IPS-15b (cell line): ENCODE data around the gene ELOVL5.

Experiments used
- H3K27me3 ChIP-seq: one replicate; pipeline ENCODE4 v1.6.1; 2013; ENCODE audit warnings: low read length; ENCODE audit not compliant: control insufficient read depth, insufficient read depth
- H3K36me3 ChIP-seq: one replicate; pipeline ENCODE4 v1.6.1; 2013; ENCODE audit warnings: low read length; ENCODE audit not compliant: control insufficient read depth, insufficient read depth
- H3K4me1 ChIP-seq: one replicate; pipeline ENCODE4 v1.6.1; 2013; ENCODE audit warnings: mild to moderate bottlenecking, low read length; ENCODE audit not compliant: control insufficient read depth, insufficient read depth
- H3K4me3 ChIP-seq: one replicate; pipeline ENCODE4 v1.5.1; 2013; ENCODE audit warnings: low read depth, low read length
- H3K9ac ChIP-seq: one replicate; pipeline ENCODE4 v1.6.1; 2013; ENCODE audit warnings: low read depth, mild to moderate bottlenecking, low read length
- H3K9me3 ChIP-seq: one replicate; pipeline ENCODE4 v1.6.1; 2013; ENCODE audit warnings: mild to moderate bottlenecking, low read length; ENCODE audit not compliant: control insufficient read depth, insufficient read depth

ELOVL5 gene

DNA sequence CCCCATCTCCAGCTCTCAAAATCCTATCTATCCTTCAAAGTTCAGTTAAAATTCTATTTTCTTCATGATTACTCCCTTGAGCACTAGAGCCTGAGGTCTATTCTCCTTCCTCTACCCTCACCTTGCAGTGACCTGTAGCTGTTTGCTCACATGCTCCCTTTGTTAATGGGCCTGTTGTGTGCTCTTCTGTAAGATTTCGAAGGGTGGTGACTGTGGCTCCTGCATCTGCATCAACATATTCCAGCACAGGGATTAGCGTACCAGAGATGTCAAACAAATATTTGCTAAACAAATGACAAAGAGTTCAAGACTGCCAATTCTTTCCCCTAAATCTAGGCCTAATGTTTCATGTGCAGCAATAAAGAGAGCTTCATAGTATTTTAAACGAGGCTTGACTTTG, 69.5 kb downstream of the ELOVL5 start:
- Histone ChIP-seq H3K4me3 (no peak overlapping the region), H3K9ac (no peak overlapping the region), H3K9me3 (no peaks in the 10 kb centered on the region), H3K36me3 (peaks cover 11% of the 10 kb centered on the region), H3K27me3 (no peaks in the 10 kb centered on the region), H3K4me1 (no peaks in the 10 kb centered on the region)

DNA sequence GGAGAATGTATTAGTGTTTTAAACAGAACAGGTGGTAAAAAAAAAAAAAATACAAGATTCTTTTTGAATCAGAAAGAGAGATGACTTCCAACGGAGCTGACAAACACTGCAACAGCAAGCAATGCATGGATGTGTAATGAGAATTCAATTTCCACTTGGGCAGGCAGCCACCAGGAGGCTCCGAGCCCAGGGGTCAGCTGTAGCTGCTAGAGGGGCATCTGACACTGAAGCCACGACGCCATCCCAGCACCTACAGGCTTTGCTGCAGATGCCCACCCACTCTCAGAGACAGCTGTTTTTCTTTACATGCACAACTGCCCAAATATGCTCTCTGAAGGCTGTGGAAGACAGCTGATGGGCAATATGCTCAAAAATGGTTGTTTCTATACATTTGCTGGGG, 75.4 kb downstream of the ELOVL5 start:
- Histone ChIP-seq H3K4me3 (no peak overlapping the region), H3K9me3 (no peaks in the 10 kb centered on the region), H3K36me3 (peaks cover 38% of the 10 kb centered on the region), H3K9ac (no peak overlapping the region), H3K4me1 (no peaks in the 10 kb centered on the region), H3K27me3 (no peaks in the 10 kb centered on the region)

DNA sequence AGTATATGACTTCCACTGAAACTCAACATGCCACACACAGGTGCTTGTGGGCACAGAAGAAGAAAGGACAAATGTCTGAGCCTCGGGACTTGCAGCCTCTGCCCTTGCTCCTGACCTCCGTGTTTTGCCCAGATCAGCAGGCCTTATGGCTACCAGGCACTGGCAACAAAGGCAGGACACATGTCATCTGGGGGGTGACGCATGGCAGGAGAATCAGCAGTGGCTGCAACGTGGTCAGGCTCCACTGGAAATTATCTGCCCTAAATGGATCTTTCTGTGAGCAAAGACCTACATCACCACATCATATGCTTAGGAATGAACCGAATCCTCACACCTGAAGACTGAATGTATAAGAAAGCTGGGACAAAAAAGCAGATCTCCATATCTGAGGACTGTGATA, 78.9 kb downstream of the ELOVL5 start:
- H3K36me3 ChIP-seq = peaks cover 28% of the 10 kb centered on the region
- no peak overlapping the region for H3K9ac ChIP-seq
- no peaks in the 10 kb centered on the region for H3K9me3 ChIP-seq
- no peaks in the 10 kb centered on the region for H3K27me3 ChIP-seq
- H3K4me3 ChIP-seq = no peak overlapping the region
- no peaks in the 10 kb centered on the region for H3K4me1 ChIP-seq

DNA sequence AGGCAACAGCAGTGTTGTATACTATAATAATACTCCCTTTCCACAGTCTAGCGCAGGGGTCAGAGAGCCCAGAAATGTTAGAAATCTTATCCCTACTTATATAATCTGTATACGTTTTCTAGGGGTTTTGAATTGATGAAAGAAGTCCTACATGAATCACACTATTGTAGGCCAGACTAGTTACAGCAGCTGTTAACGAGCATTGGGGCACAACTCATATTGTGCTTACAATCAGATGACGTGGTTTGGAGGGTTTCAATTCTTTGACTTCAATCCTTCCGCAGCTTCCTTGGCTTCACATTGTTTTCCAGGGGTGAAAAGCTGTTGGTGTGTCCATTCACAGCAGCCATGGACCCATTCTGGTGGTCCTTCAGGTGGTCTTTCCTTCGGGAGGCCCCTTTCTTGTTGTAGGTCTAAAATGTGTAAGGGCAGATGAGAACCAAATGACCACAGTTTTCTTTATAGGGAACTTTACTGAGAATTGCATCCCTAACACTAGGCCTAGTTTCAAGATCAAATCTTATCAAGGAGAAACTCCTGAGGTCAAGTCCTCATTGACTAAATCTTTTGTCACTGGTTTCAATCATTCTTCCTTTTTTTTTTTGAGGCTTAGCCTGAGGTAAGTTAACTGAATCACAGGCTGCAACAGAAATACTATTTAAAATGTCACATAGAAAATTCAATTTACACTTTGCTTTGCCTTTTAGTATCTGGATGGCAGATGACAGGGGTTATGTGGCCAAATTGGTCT, 79.7 kb downstream of the ELOVL5 start:
- H3K9ac ChIP-seq = no peak overlapping the region
- no peaks in the 10 kb centered on the region for H3K9me3 ChIP-seq
- H3K4me3 ChIP-seq = no peak overlapping the region
- H3K4me1 ChIP-seq = no peaks in the 10 kb centered on the region
- H3K36me3 ChIP-seq = peaks cover 27% of the 10 kb centered on the region
- no peaks in the 10 kb centered on the region for H3K27me3 ChIP-seq

DNA sequence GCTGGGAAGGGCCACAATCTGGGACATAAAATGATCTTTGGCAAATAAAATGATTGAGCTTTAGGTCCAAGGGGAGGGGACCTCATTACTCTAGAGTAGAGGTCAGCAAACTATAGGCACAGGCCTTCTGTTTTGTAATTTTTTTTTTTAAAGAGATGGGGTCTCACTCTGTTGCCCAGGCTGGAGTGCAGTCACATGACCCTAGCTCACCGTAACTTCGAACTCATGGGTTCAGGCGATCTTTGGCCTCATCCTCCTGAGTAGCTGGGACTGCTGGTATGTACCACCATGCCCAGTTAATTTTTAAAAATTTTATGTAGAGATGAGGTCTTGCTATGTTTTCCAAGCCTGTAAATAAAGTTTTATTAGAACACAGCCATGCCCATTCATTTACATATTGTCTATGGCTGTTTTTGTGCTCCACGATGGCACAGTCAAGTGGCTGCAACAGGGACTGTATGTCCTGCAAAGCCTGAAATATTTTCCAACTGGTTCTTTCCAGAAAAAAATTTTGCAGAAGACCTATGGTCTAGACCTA, 82.1 kb downstream of the ELOVL5 start:
- no peaks in the 10 kb centered on the region for H3K27me3 ChIP-seq
- H3K9ac ChIP-seq = no peak overlapping the region
- peaks cover 16% of the 10 kb centered on the region for H3K36me3 ChIP-seq
- no peaks in the 10 kb centered on the region for H3K9me3 ChIP-seq
- no peak overlapping the region for H3K4me3 ChIP-seq
- no peaks in the 10 kb centered on the region for H3K4me1 ChIP-seq

DNA sequence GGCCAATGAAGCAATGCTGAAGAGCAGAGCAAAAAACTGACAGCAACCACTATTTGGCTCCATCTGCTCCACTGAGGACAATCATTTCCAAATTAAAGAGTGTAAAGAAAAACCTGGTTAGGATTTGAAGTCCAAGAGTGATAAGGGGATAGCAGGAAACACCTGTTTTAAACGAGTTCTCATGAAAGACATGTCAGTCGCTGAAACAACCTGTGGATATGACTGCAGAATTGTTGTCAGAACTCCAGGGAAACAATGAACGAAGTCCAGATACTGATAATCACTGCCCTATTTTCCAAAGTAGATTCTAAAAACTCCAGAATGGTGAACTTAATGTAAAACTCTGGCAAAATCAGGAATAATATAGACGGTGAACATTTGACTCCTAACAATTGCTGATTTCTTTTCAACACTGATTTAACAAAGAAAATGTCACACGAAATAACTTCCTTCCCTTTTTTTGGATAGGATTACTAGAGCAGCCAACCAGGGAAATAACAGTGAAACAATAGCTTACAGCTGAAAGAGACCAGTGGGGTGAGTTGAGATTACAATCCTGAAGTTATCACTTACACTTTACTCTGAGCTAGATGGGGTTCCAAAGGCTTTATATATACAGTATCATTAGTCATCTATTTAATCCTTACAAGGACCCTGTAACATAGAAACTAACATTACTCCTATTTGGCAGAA, 83.7 kb downstream of the ELOVL5 start:
- H3K36me3 ChIP-seq = peaks cover 9% of the 10 kb centered on the region
- H3K27me3 ChIP-seq = no peaks in the 10 kb centered on the region
- no peak overlapping the region for H3K9ac ChIP-seq
- no peak overlapping the region for H3K4me3 ChIP-seq
- no peaks in the 10 kb centered on the region for H3K4me1 ChIP-seq
- no peaks in the 10 kb centered on the region for H3K9me3 ChIP-seq

DNA sequence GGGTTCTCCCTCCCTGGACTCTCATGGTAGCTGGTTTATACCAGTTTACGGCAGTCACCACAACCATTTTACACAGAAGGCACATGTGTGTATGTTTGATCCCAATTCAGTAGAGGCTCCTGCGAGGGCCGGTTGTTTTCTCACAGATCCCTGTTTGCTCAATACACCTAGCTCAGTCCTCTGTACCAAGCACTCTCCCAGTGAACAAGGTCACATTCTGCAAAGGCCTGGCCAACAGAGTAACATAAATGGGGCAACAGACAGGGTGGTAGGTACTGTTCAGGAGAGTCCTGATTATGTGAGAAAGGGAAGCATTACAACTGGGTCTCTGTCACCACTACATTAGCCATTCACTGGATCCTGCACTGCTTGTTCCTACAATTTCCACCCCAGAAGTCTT, 84.4 kb downstream of the ELOVL5 start:
- Histone ChIP-seq H3K4me1 (no peaks in the 10 kb centered on the region), H3K9ac (no peak overlapping the region), H3K9me3 (no peaks in the 10 kb centered on the region), H3K27me3 (no peaks in the 10 kb centered on the region), H3K4me3 (no peak overlapping the region), H3K36me3 (peaks cover 5% of the 10 kb centered on the region)

DNA sequence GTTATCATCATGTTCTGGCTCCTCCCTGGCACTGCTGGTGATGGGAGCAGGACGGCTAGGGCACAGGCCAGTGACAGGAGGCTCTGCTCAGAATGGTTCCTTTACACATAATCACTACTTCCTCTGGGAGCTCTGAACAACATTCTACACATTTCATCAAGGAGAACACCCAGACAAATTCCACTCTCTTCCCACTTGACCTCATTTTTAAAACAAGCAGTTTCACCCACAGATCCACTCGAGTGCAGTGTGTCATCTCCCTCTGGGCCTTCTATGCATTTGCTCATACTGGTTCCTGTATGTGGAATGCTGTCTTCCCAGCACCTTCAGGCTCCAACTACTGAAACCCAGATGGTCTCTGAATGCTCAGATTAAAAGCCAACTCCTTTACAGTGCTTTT, 84.8 kb downstream of the ELOVL5 start:
- Histone ChIP-seq H3K27me3 (no peaks in the 10 kb centered on the region), H3K36me3 (peaks cover 3% of the 10 kb centered on the region), H3K4me3 (no peak overlapping the region), H3K4me1 (no peaks in the 10 kb centered on the region), H3K9ac (no peak overlapping the region), H3K9me3 (no peaks in the 10 kb centered on the region)

DNA sequence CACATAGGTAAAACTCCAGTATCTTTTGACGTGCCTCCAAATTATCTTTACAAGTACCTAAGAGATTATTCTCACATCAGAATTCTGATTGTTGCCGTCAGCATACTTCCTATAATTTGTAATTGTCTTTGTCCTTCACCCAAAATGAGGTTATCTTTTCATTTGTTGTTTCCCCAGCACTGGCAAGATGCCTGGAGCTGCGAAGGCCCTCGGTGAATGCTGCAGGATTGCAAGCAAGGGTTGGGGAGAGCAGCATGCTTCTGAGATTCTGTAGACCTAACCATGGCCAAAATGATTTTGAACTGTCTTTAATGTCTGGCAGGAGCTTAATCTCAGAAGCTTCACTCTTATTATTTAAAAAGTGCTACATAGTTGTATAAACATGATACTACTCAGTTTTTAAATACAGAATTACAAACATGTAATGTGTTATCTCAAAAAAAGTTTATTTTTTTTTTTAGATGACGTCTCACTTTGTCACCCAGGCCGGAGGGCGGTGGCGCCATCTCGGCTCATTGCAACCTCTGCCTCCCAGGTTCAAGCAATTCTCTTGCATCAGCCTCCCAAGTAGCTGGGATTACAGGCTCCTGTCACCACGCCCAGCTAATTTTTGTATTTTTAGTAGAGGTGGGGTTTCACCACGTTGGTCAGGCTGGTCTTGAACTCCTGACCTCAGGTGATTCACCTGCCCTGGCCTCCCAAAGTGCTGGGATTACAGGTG, 88.7 kb downstream of the ELOVL5 start:
- H3K4me1 ChIP-seq = no peaks in the 10 kb centered on the region
- H3K9ac ChIP-seq = no peak overlapping the region
- H3K36me3 ChIP-seq = no peaks in the 10 kb centered on the region
- H3K27me3 ChIP-seq = no peaks in the 10 kb centered on the region
- no peak overlapping the region for H3K4me3 ChIP-seq
- H3K9me3 ChIP-seq = no peaks in the 10 kb centered on the region

DNA sequence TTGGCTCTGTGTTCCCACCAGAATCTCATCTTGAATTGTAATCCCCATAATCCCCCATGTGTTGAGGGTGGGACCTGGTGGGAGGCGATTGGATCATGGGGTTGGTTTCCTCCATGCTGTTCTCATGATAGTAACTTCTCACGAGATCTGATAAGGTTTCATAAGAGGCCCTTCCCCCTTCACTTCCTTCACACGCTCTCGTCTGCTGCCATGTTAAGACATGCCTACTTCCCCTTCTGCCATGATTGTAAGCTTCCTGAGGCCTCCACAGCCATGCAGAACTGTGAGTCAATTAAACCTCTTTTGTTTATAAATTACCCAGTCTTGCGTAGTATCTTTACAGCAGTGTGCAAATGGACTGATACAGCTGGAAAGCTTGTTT, 90.0 kb downstream of the ELOVL5 start:
- Histone ChIP-seq H3K4me3 (no peak overlapping the region), H3K4me1 (no peaks in the 10 kb centered on the region), H3K9me3 (no peaks in the 10 kb centered on the region), H3K27me3 (no peaks in the 10 kb centered on the region), H3K36me3 (no peaks in the 10 kb centered on the region), H3K9ac (no peak overlapping the region)

DNA sequence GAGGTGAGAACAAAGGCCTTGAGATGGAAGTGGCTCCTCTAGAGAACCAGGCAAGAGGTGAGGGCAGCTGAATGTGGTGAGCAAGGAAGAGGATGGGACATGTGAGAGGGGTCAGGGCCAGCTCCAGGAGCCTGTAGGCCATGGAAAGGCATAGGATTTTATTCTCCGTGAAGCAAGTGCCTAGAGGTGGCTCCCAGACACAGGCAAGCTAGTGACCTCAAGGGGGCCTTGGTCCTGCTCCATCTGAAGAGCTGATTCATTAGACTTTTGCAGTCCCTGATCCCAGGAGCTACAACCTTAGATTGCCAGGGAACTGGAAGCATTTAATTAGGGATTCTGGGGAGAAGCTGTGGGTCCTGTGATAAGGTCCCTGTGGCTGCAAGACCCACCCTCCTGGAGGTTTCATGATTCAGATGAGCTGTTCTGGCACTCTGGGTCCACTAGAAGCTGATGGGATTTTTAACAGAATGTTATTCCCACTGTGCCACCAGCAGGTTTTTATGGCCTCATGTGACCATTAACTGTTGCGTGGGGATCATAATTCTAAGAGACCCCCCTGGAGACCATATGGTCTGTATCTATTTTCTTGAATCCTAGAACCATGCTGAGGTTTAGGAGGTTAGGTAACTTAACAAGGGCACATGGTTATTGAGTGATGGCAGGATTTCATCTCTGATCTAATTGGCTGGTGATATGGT, 90.5 kb downstream of the ELOVL5 start:
- no peak overlapping the region for H3K4me3 ChIP-seq
- H3K27me3 ChIP-seq = no peaks in the 10 kb centered on the region
- no peak overlapping the region for H3K9ac ChIP-seq
- H3K9me3 ChIP-seq = no peaks in the 10 kb centered on the region
- H3K4me1 ChIP-seq = no peaks in the 10 kb centered on the region
- no peaks in the 10 kb centered on the region for H3K36me3 ChIP-seq
